Activated naive CD4-positive, alpha-beta T cell treated with anti-CD3 and anti-CD28 coated beads for 36 hours (primary cell): ENCODE data around the gene ETFDH. TPM values are rescaled to one million over a fixed set of nuclear protein-coding genes. Genes with fewer than 3 reads are reported as not detected.
"Not testable (repeated sequence)": the region's sequence is repeated elsewhere in the genome, so short reads cannot be mapped to it uniquely, and the experiment has no call there.

ENCODE experiments used
- CTCF ChIA-PET: fragments of 350-600 bp; sonication (Branson Sonifier 250); formaldehyde crosslinking; loops from one replicate; lab custom pipeline; 2021; ENCODE audit warnings: antibody characterized with exemption; lab: Charles Lee
- DNase-seq: peaks from one replicate; pipeline ENCODE4 v3.0.0-alpha.2; 2020
- H3K27ac Mint-ChIP-seq: one replicate; pipeline ENCODE4 v1.8.0; 2021; ENCODE audit warnings: mild to moderate bottlenecking, mixed read lengths
- H3K27me3 Mint-ChIP-seq: one replicate; pipeline ENCODE4 v1.8.0; 2021; ENCODE audit warnings: low read depth, mixed read lengths
- H3K36me3 Mint-ChIP-seq: one replicate; pipeline ENCODE4 v1.8.0; 2021; ENCODE audit warnings: low read depth, mixed read lengths
- H3K4me1 Mint-ChIP-seq: one replicate; pipeline ENCODE4 v1.8.0; 2021; ENCODE audit warnings: low read depth, mixed read lengths
- H3K4me3 Mint-ChIP-seq: one replicate; pipeline ENCODE4 v1.8.0; 2021; ENCODE audit warnings: mild to moderate bottlenecking, moderate library complexity, mixed read lengths
- H3K9me3 Mint-ChIP-seq: one replicate; pipeline ENCODE4 v1.8.0; 2021; ENCODE audit warnings: mixed read lengths
- intact Hi-C: fragments of 100-400 bp; cut with micrococcal nuclease; formaldehyde crosslinking; loops from one replicate; pipeline ENCODE4 v1.15.1; 2023
- total RNA-seq, 2 experiments: library from RNA; stranded (reverse); gene quantifications; one replicate each; pipeline ENCODE4 v1.2.3, GENCODE V29; 2021

The ETFDH gene
- total RNA-seq, 2 experiments from 2014 or later, result 35.4 to 36.8 TPM

- intact Hi-C loops, result no loop called here
- CTCF ChIA-PET, result no interaction called here
- H3K9me3 Mint-ChIP-seq, result no peaks in the 10 kb centered on the region
- peaks cover 9% of the 10 kb centered on the region for H3K36me3 Mint-ChIP-seq
- H3K27ac Mint-ChIP-seq, result no peak overlapping the region
- no peak for DNase-seq
- H3K4me1 Mint-ChIP-seq, result no peaks in the 10 kb centered on the region
- no peak overlapping the region for H3K4me3 Mint-ChIP-seq
- no peaks in the 10 kb centered on the region for H3K27me3 Mint-ChIP-seq
Measured at GRCh38 chr4:158688813-158689212, 16.7 kb downstream of the ETFDH start.

GRCh38 chr4:158704274-158704673, 32.2 kb downstream of the ETFDH start:
- intact Hi-C loops, result no loop called here
- H3K9me3 Mint-ChIP-seq, result no peaks in the 10 kb centered on the region
- CTCF ChIA-PET, result interaction anchor here (1.0 kb wide), 1 partner anchor 34 kb away, joined by 3 read pairs; no protein-coding TSS in a partner anchor
- no peak overlapping the region for H3K4me3 Mint-ChIP-seq
- H3K4me1 Mint-ChIP-seq, result no peaks in the 10 kb centered on the region
- DNase-seq, result no peak
- peaks cover 21% of the 10 kb centered on the region for H3K36me3 Mint-ChIP-seq
- H3K27me3 Mint-ChIP-seq, result no peaks in the 10 kb centered on the region
- no peak overlapping the region for H3K27ac Mint-ChIP-seq

- Mint-ChIP-seq H3K27ac (no peak overlapping the region), H3K4me3 (no peak overlapping the region), H3K27me3 (no peaks in the 10 kb centered on the region), H3K4me1 (no peaks in the 10 kb centered on the region), H3K36me3 (peaks cover 51% of the 10 kb centered on the region), H3K9me3 (no peaks in the 10 kb centered on the region)
- DNase-seq, result peak; percentile 8
- CTCF ChIA-PET, result interaction anchor here (1.2 to 2.4 kb wide), 4 partner anchors 11 to 141 kb away, joined by 3 to 10 read pairs (median 4); no protein-coding TSS in a partner anchor
- intact Hi-C loops, result no loop called here
Measured at GRCh38 chr4:158710814-158711213, 38.7 kb downstream of the ETFDH start.

GRCh38 chr4:158712622-158713021, 40.5 kb downstream of the ETFDH start:
- intact Hi-C loops, DNase-seq, H3K4me3 Mint-ChIP-seq, H3K27ac Mint-ChIP-seq, H3K27me3 Mint-ChIP-seq, H3K4me1 Mint-ChIP-seq, H3K9me3 Mint-ChIP-seq: not testable (repeated sequence)
- CTCF ChIA-PET, result interaction anchor here (1.3 kb wide), 1 partner anchor 139 kb away, joined by 3 read pairs; no protein-coding TSS in a partner anchor
- H3K36me3 Mint-ChIP-seq, result peaks cover 48% of the 10 kb centered on the region

GRCh38 chr4:158714937-158715336, 42.8 kb downstream of the ETFDH start:
- intact Hi-C loops, result no loop called here
- Mint-ChIP-seq H3K36me3 (peaks cover 58% of the 10 kb centered on the region), H3K4me3 (no peak overlapping the region), H3K27me3 (no peaks in the 10 kb centered on the region), H3K4me1 (peaks cover 10% of the 10 kb centered on the region), H3K9me3 (no peaks in the 10 kb centered on the region), H3K27ac (no peak overlapping the region)
- no peak for DNase-seq
- CTCF ChIA-PET, result interaction anchor here (1.2 kb wide), 1 partner anchor 49 kb away, joined by 3 read pairs; no protein-coding TSS in a partner anchor

GRCh38 chr4:158715802-158716201, 43.7 kb downstream of the ETFDH start:
- no peak overlapping the region for H3K27ac Mint-ChIP-seq

GRCh38 chr4:158721680-158722079, 49.6 kb downstream of the ETFDH start:
- peaks cover 41% of the 10 kb centered on the region for H3K36me3 Mint-ChIP-seq

More at GRCh38 chr4:158715802-158716201, 43.7 kb downstream of the ETFDH start:
- intact Hi-C loops, result no loop called here
- Mint-ChIP-seq H3K36me3 (peaks cover 57% of the 10 kb centered on the region), H3K27me3 (no peaks in the 10 kb centered on the region), H3K9me3 (no peaks in the 10 kb centered on the region), H3K4me1 (peaks cover 14% of the 10 kb centered on the region), H3K4me3 (no peak overlapping the region)
- no peak for DNase-seq
- CTCF ChIA-PET, result interaction anchor here (0.6 to 1.2 kb wide), 3 partner anchors 50 to 715 kb away, joined by 3 read pairs; no protein-coding TSS in a partner anchor

GRCh38 chr4:158722291-158722916, 50.3 kb downstream of the ETFDH start:
- Mint-ChIP-seq H3K9me3 (no peaks in the 10 kb centered on the region), H3K4me1 (peaks cover 41% of the 10 kb centered on the region), H3K27ac (peak overlapping the region; percentile 99), H3K36me3 (peaks cover 38% of the 10 kb centered on the region), H3K27me3 (no peaks in the 10 kb centered on the region), H3K4me3 (peak overlapping the region; percentile 98)
- CTCF ChIA-PET, result interaction anchor here (0.6 kb wide), 1 partner anchor 12 kb away, joined by 3 read pairs; no protein-coding TSS in a partner anchor
- no peak for DNase-seq
- intact Hi-C loops, result loop anchor here (1.0 to 5.0 kb wide), 3 partner anchors 89 to 452 kb away; no protein-coding TSS in a partner anchor

More at GRCh38 chr4:158721680-158722079, 49.6 kb downstream of the ETFDH start:
- CTCF ChIA-PET, result no interaction called here
- Mint-ChIP-seq H3K9me3 (no peaks in the 10 kb centered on the region), H3K27me3 (no peaks in the 10 kb centered on the region), H3K4me1 (peaks cover 41% of the 10 kb centered on the region), H3K4me3 (peak overlapping the region; percentile 98), H3K27ac (peak overlapping the region; percentile 30)
- intact Hi-C loops, result loop anchor here (1.0 to 5.0 kb wide), 3 partner anchors 90 to 453 kb away; no protein-coding TSS in a partner anchor
- DNase-seq, result no peak

GRCh38 chr4:158722917-158723793, 51.1 kb downstream of the ETFDH start, which contains the start of gene PPID:
PPID (minus strand) TSS chr4:158723396; CDS start chr4:158723288, 108 bp downstream.
- no peaks in the 10 kb centered on the region for H3K27me3 Mint-ChIP-seq
- H3K36me3 Mint-ChIP-seq, result peaks cover 30% of the 10 kb centered on the region
- CTCF ChIA-PET, result interaction anchor here (0.6 to 2.7 kb wide), 7 partner anchors 11 to 505 kb away, joined by 3 to 11 read pairs (median 3); partner anchors contain the start of gene FNIP2
- H3K9me3 Mint-ChIP-seq, result no peaks in the 10 kb centered on the region
- peaks cover 41% of the 10 kb centered on the region for H3K4me1 Mint-ChIP-seq
- peak within 1 kb of the TSS; percentile 98 for H3K4me3 Mint-ChIP-seq
- peak; percentile 88 for DNase-seq
- H3K27ac Mint-ChIP-seq, result peak within 1 kb of the TSS; percentile 99
- intact Hi-C loops, result loop anchor here (1.0 to 5.0 kb wide), 8 partner anchors 46 to 483 kb away; partner anchors contain the start of genes C4orf46 and FNIP2

- H3K4me1 Mint-ChIP-seq, result peaks cover 35% of the 10 kb centered on the region
- no peak for DNase-seq
- CTCF ChIA-PET, result interaction anchor here (0.7 to 2.7 kb wide), 8 partner anchors 38 to 839 kb away, joined by 3 to 11 read pairs (median 4); partner anchors contain the start of gene FNIP2
- intact Hi-C loops, result loop anchor here (5.0 kb wide), 1 partner anchor 103 kb away; no protein-coding TSS in a partner anchor
- H3K27ac Mint-ChIP-seq, result peak overlapping the region; percentile 99
- peak overlapping the region; percentile 98 for H3K4me3 Mint-ChIP-seq
- H3K9me3 Mint-ChIP-seq, result no peaks in the 10 kb centered on the region
- peaks cover 10% of the 10 kb centered on the region for H3K27me3 Mint-ChIP-seq
- H3K36me3 Mint-ChIP-seq, result peaks cover 20% of the 10 kb centered on the region
Measured at GRCh38 chr4:158724637-158725036, 52.5 kb downstream of the ETFDH start.

- Mint-ChIP-seq H3K9me3 (no peaks in the 10 kb centered on the region), H3K36me3 (peaks cover 5% of the 10 kb centered on the region), H3K27me3 (peaks cover 14% of the 10 kb centered on the region), H3K27ac (no peak overlapping the region), H3K4me3 (no peak overlapping the region), H3K4me1 (peaks cover 21% of the 10 kb centered on the region)
- intact Hi-C loops, result no loop called here
- DNase-seq, result no peak
- CTCF ChIA-PET, result interaction anchor here (0.6 to 2.2 kb wide), 3 partner anchors 14 to 477 kb away, joined by 3 to 8 read pairs (median 4); no protein-coding TSS in a partner anchor
Measured at GRCh38 chr4:158726633-158727032, 54.5 kb downstream of the ETFDH start.
